GM19372 (cell line): ENCODE results near the gene WDR44.
A peak's percentile ranks its signal among the peaks of the same experiment; 100 is the strongest.
"Not testable (repeated sequence)": the region's sequence is repeated elsewhere in the genome, so short reads cannot be mapped to it uniquely, and the experiment has no call there.

Experiments used
- ATAC-seq: cut with Tn5 transposase; IDR thresholded peaks from one replicate; pipeline ENCODE4 v1.9.1; 2021; ENCODE audit warnings: mild to moderate bottlenecking, low read depth, moderate library complexity; ENCODE audit not compliant: unreplicated experiment

WDR44 gene, protein sequence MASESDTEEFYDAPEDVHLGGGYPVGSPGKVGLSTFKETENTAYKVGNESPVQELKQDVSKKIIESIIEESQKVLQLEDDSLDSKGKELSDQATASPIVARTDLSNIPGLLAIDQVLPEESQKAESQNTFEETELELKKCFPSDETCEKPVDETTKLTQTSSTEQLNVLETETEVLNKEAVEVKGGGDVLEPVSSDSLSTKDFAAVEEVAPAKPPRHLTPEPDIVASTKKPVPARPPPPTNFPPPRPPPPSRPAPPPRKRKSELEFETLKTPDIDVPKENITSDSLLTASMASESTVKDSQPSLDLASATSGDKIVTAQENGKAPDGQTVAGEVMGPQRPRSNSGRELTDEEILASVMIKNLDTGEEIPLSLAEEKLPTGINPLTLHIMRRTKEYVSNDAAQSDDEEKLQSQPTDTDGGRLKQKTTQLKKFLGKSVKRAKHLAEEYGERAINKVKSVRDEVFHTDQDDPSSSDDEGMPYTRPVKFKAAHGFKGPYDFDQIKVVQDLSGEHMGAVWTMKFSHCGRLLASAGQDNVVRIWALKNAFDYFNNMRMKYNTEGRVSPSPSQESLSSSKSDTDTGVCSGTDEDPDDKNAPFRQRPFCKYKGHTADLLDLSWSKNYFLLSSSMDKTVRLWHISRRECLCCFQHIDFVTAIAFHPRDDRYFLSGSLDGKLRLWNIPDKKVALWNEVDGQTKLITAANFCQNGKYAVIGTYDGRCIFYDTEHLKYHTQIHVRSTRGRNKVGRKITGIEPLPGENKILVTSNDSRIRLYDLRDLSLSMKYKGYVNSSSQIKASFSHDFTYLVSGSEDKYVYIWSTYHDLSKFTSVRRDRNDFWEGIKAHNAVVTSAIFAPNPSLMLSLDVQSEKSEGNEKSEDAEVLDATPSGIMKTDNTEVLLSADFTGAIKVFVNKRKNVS

DNA sequence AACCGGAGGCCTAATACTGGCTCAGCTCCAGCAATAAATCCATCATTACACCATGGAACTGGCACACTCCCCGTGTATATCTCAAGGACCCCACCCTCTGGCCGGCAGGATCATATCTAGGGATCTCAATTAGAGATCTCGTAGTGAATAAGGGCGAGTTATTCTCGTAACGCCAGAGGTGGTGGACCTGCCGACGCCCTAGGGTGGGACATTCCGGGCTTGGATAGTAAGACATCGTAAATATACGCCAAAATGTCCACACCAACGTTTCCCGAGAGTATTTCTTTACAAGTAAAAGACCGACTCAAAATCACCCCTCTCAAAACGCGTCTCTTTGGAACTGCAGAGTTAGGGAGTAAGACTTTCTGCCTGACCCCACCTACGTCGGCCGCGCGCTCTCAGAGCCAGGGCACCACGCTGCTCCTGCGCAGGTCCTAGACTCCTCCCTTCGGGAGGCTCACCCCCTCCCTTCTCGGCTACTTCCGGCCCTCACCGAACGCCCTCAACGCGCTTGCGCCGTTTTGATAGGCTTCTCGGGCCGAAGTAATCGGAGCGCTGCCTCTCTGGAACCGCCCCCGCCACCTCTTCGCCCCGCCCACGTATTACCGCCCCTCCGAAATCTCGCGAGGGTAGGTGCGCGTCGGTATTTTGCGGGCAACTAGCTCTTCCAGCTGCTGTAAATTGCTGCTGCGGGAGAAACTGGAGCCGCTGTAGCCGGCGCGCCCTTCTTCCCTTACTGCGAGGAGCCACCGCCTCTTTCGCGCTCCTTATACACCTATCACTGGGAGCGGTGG, at the start of gene WDR44:
TSS of gene WDR44 (plus strand) at position 643 of the 794 bp plus-strand sequence. CDS start 398 bp downstream, outside the sequence.
- ATAC-seq, result peak; percentile 83

DNA sequence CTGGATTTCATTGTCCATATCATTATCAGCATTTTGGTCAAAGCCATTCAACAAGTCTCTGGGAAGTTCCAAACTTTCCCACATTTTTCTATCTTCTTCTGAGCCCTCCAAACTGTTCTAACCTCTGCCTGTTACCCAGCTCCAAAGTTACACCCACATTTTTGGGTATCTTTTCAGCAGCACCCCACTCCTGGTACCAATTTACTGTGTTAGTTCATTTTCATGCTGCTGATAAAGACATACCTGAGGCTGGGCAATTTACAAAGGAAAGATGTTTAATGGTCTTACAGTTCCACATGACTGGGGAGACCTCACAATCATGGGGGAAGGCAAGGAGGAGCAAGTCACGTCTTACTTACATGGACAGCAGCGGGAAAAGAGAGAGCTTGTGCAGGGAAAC, 40.1 kb upstream of the WDR44 start:
- not testable (repeated sequence) for ATAC-seq

DNA sequence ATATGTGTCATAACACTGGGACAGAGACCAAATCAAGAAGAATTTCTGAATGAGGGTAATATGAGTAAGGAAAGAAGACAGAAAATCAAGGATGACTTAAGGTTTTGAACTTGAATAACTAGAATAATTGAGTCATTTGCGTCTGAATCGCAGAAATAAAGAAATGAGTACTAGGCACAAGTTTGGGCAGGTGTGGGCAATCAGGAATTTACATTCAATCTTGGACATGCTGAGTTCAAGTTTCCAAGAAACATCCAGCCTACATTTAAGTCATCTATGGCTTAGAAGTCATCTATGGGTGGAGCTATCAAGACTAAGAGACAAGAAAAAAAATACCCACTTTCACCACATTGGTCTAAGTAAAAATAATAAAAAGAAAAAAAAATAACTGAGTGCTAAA, 30.4 kb upstream of the WDR44 start:
- no peak for ATAC-seq

DNA sequence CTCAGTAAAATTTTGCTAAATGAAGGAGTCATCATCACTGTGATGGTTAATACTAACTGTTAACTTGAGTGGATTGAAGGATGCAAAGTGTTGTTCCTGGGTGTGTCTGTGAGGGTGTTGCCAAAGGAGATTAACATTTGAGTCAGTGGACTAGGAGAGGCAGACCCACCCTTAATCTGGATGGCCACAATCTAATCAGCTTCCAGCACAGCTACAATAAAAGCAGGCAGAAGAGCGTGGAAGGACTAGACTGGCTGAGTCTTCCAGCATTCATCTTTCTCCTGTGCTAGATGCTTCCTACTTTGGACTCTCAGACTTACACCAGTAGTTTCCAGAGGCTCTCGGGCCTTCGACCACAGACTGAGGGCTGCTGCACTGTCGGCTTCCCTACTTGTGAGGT, 21.3 kb upstream of the WDR44 start:
- ATAC-seq, result no peak

DNA sequence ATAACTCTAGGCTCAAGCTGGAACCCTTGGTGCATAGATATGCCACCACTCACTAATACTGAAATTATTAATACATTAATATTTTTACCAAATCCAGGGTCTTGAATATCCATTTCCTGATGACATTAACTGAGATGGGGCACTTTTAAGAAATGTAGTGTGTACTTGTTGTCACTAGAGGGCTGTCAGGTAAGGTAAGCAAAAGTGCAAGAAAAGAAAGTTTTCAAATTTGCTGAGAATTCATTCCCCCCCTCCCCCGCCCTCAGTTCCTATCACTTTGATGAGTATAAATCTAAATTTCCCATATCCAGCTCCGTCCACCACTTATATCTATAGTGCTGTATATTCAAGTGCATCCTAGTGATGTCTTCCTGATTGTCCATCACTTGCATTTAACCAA, 20.5 kb upstream of the WDR44 start:
- ATAC-seq, result no peak

DNA sequence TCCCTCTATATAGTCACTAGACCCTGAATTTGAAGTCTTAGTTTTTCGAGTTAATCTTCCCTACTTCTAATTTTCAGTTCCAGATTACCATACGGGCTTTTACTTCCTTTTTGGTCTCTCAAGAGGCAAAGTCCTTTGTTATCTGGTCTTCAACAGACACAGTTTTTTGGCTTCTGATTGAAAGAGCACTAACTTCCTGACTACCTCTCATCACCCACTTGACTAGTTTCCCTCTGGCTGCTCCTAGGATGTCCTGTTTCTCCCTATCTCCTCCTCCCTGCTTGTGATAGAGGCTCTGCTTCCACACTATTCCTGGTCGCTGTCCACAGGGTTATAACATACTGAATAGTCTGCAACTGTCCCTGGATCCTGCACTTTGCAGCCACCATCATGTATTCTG, 16.7 kb upstream of the WDR44 start:
- no peak for ATAC-seq

DNA sequence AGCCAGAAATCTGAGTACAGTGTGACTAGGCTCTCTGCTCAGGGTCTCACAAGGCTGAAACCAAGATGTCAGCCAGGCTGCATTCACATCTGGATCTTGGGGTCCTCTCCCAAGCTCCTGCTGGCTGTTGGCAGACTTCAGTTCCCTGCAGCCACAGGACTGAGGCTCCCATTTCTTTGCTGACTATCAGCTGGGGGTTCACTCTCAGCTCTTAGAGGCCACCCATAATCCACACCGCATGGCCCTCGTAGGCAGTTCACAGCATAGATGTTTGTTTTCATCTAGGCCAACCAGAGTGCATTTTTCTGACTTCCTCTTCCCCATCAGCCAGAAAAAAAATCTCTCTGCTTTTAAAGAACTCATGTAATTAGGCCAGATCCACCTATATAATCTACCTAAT, 8.2 kb upstream of the WDR44 start:
- ATAC-seq, result no peak

DNA sequence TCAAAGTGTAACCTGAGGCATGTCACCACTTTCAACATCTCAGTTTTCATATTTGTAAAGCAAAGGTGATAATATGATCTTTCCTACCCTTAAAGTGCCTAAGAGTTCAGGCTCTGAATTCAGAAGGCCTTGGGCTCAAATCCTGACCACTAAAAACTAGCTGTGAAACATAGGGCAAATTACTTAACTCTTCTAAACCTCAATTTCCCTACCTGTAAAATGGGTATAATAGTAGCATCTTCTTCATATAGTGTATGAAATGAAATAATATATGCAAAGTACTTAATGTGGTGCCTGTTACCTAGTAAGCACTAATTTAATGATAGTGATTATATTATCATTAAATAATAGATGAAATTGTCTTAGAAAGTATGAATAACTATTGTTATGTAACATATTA, 7.0 kb upstream of the WDR44 start:
- no peak for ATAC-seq

DNA sequence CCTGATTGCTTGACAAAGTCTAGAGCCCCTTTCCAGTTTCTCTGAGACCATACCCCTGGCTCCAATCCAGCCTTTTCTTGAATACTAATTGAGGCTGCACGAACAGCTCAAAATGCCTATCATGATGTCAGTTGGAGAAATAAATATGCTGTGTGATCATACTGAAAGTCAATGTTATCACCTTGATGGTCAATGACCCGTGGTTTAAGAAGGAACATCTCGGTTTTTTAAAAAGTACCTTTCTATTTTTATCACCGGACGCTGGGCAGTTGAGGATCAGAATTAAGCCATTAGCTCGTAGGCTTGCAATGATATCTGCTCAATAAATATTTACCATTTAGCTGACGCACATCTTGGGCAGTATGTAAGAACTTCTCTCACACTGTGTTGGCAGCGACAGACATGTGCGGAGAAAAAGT, 852 bp upstream of the WDR44 start:
- peak; percentile 6 for ATAC-seq

DNA sequence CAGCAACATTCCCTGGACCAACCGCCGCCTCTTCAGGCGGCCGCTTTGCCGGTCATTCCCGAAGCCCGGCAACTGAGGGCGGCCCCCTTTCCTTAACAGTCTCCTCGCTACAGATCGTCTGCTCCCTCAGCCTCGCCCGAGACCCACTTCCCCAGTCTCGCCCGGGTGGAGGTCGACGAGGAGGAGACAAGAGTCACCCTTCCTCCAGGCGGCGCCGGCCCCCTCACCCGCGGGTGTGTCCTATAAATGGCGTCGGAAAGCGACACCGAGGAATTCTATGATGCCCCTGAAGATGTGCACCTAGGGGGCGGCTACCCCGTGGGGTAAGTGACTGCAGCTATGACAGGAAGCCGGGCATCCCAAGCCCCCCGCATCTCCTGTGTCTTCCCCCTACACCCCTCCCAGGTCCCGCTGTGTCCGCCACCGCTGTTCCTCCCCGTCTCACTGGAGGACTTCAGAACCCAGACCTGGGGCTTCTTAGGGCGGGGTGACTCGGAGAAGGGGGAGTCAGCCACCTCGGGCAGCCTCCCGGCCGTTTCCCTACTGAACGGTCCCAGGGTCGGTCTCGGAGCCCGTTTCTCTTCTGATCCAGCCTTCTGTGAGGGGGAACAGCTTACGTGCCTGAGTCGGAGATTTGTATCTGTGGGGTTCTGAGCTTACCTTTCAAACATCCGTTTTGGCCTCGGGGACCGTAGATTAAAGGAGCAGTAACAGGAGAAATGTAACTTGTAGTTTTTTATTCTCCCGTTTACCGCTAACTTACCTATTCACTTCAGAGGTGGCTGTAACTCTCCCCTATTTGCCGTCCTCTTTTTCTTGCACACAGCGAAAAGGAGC, 570 bp downstream of the WDR44 start:
- peak; percentile 12 for ATAC-seq

DNA sequence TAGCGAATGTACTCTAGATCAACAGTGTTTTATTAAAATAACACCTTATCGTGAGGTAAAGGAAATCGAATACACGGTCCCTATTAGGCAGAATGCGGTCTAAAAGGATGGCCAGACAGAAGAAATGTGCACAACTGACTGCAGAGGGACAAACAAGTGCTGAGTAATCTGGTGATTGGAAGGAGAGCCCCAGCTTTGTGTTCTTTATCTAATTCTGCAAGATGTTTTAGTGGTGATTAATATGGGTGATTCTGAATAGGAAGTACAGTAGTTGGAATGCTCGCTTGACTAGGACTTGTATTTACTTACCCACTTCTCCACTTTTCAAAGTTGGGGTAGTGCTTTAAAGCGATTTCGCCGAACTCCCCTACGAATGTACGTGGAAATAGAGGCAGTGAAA, 1.2 kb downstream of the WDR44 start:
- ATAC-seq, result no peak

DNA sequence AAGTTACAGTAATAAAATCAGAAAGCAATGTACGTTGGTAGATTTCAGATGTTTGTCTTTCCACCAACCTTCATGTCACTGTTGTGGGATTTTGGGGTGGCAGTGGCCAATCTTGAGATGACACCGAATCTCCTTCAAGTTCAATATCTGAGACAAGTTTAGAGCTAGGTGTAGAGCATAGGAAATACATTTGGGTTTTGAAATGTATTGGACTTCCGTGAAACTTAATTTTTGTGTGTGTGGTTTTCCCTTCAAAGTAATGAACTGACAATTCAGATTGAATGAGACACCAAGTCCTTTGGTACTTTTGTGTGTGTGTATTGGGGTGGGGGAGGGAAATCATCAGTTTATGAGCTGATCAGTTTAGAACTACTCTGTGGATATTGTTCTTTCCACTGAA, 1.8 kb downstream of the WDR44 start:
- ATAC-seq, result no peak

DNA sequence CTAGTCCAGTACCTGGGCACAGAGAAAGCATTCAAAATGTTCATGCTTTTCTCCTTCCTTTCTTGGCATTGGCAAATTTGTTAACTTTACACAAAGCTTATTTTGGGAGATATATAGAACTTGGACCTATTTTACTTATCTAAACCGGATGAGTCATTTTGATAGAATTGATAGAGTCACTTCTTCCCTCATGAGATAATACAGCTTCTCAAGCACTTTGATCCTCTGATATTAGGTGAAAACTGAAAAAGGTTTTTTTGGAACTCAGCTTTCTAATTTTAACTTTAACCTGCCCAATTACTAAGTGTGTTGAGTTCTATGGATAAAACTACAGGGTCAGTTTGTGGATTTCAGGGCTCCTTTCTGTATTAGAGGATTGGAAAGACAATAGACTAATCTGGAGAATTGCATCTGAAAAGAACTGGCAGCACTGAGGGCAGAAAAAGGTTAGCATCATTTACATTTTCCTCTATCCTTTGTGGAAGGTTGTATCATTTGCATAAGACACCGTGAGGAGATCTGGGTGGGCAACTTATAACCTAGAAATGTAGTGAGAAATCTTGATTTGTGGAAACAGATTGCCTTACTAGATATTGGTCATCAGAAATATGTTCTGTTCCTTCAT, 2.4 kb downstream of the WDR44 start:
- ATAC-seq, result no peak

DNA sequence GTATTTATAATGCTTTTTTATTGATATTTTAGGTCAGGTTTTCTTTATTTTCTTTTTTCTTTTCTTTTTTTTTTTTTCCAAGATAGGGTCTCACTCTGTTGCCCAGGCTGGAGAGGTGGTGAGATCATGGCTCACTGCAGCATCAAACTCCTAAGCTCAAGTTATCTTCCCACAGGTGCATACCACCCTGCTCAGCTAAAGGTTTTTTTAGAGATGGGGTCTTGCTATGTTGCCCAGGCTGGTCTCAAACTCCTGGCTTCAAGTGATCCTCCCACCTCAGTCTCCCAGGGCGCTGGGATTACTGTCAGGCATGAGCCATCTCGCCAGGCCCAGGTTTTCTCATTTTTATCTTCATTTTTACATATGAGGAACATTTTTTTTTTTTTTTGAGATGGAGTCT, 3.3 kb downstream of the WDR44 start:
- ATAC-seq, result no peak

DNA sequence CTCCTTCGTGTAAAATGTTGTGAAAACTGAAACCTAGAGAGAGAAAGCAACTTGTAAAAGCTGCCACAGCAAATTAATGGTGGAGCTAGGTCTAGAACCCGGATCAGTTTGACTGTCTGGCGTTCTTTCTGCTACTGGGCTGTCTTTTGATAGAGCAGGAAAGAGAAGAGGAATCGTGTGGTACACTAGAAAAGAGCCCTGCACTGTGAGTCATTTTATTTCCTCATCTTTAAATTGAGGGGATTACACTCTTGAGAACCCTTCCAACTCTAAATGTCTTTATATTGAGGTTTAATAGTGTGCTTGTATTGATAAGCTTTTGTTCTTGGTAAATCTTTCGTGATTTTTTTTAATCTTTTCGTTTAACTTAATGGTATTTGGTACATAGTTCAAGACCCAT, 4.3 kb downstream of the WDR44 start:
- no peak for ATAC-seq

DNA sequence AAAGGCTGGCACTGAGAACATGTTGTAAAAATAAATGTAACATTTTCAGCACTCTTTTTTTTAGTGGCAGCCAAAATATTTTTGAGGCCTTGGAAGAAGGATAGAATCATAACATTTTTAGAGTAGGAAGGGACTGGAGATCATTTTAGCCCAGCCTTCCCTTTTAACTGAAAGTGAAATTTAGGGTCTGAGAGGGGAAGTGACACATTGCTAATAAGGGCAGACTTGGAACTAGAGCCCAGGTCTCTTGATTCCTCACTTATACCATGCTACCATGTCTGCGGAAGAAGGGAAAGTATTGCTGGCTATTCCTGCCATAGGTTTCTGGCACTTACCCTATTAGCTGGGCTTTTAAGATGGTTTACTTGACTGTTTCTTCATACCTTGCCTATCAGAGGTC, 4.8 kb downstream of the WDR44 start:
- no peak for ATAC-seq

DNA sequence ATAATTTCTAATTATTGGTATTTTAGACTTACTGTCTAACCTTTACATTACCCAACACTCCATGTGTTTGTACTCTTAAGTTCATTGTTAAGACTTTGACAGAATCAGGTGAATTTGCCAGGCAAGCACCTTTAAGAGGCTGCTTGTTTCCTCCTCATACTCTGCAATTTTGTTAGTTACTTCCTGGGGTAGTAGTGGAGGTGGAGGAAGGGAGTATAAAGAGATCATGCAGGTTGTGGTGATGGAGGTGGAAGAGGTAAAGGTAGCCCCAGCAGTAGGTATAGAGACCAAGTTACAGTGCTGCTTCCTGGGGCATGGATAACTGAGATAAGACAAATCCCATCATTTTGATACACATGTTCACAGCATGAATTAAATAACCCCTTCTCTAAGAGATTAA, 6.7 kb downstream of the WDR44 start:
- no peak for ATAC-seq

DNA sequence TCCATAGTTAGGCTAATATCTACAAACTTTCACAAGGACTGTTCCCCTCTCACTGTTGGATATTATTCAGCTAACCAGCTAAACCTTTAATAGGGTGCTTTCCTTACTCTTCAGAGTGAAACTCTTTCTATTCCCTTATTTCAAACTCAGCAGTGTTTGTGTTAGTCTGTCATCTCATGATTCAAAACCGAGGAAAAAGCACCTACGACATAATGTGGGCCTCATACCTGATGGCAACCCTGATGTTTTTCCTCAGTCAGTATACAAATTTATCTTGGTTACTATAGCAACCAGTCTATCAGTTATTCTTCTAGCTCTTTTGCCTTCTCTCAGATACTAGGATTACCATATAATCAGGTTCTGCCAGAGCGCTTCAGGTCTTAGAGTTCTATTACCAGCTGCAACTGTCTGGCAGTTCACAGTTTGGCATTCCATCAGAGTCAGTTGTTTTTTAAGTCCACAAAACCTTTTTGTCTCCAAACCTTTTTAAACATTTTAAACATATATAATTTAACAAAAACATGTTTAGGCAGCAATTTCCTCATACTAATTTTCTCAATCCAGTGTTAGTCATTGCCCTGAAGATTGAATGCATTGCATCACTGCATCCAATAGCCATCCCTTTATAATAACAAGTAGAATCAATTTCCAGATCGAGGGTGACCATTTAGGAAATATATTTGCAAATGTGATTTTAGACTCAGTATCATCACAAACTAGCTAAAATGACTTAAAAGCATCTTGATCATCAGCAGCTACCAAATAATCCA, 7.4 kb downstream of the WDR44 start:
- ATAC-seq, result no peak
